Measurements from ENCODE around the gene WFIKKN2. TPM values are rescaled to one million over a fixed set of nuclear protein-coding genes. Genes with fewer than 3 reads are reported as not detected.
"Not testable (repeated sequence)": the region's sequence is repeated elsewhere in the genome, so short reads cannot be mapped to it uniquely, and the experiment has no call there.

WFIKKN2 gene
- total RNA-seq, 1 donor from 2014 or later = not detected

- ATAC-seq = no peak
These were observed 23.3 kb downstream of the WFIKKN2 start for GRCh38 chr17:50858486-50859225.

- ATAC-seq = not testable (repeated sequence)
These were observed 24.3 kb downstream of the WFIKKN2 start for GRCh38 chr17:50859727-50860126.

- ATAC-seq = no peak
These were observed 25.9 kb downstream of the WFIKKN2 start for GRCh38 chr17:50861334-50861676.

- no peak for ATAC-seq
These were observed 26.6 kb downstream of the WFIKKN2 start for GRCh38 chr17:50861822-50862528.

GRCh38 chr17:50863221-50863843 is 27.9 kb downstream of the WFIKKN2 start:
- ATAC-seq = no peak

GRCh38 chr17:50863931-50864330 is 28.5 kb downstream of the WFIKKN2 start:
- ATAC-seq = no peak

GRCh38 chr17:50864747-50865059 is 29.3 kb downstream of the WFIKKN2 start:
- ATAC-seq = no peak

- peak; percentile 15 for ATAC-seq
These were observed 29.9 kb downstream of the WFIKKN2 start for GRCh38 chr17:50865060-50865867.

GRCh38 chr17:50865868-50866260 is 30.5 kb downstream of the WFIKKN2 start:
- no peak for ATAC-seq

GRCh38 chr17:50866261-50866949 is 31.0 kb downstream of the WFIKKN2 start, which contains the start of gene TOB1:
Gene TOB1 (minus strand): TSS chr17:50866354. CDS start chr17:50864017, 2,337 bp downstream.
- ATAC-seq = peak; percentile 91

- peak; percentile 29 for ATAC-seq
These were observed 31.6 kb downstream of the WFIKKN2 start for GRCh38 chr17:50866950-50867362.

- peak; percentile 71 for ATAC-seq
These were observed 32.2 kb downstream of the WFIKKN2 start for GRCh38 chr17:50867363-50868139.

- no peak for ATAC-seq
These were observed 32.7 kb downstream of the WFIKKN2 start for GRCh38 chr17:50868140-50868438.

GRCh38 chr17:50868602-50869001 is 33.2 kb downstream of the WFIKKN2 start:
- ATAC-seq = no peak

GRCh38 chr17:50871364-50871763 is 36.0 kb downstream of the WFIKKN2 start:
- no peak for ATAC-seq

GRCh38 chr17:50871898-50872297 is 36.5 kb downstream of the WFIKKN2 start:
- ATAC-seq = no peak

GRCh38 chr17:50872710-50873424 is 37.5 kb downstream of the WFIKKN2 start:
- peak; percentile 54 for ATAC-seq

- no peak for ATAC-seq
These were observed 39.7 kb downstream of the WFIKKN2 start for GRCh38 chr17:50875074-50875473.

GRCh38 chr17:50877042-50877441 is 41.7 kb downstream of the WFIKKN2 start:
- not testable (repeated sequence) for ATAC-seq

- ATAC-seq = no peak
These were observed 42.5 kb downstream of the WFIKKN2 start for GRCh38 chr17:50877838-50878237.

- ATAC-seq = no peak
These were observed 43.7 kb downstream of the WFIKKN2 start for GRCh38 chr17:50879086-50879485.
